H1 (cell line): ENCODE measurements around the gene HSH2D.

Experiments
- EP300 ChIP-seq, 2 experiments: IDR thresholded peaks; 1 replicate in 1 of 2; 2 replicates in 1 of 2; pipeline ENCODE4 v1.6.1; 2011 to 2012; ENCODE audit warnings: low read depth in 2 of 2, low read length in 2 of 2, mild to moderate bottlenecking in 2 of 2, borderline replicate concordance in 1 of 2, inconsistent platforms in 1 of 2, moderate library complexity in 1 of 2
- RFX5 ChIP-seq: IDR thresholded peaks from 2 replicates; pipeline ENCODE4 v1.6.1; 2011; ENCODE audit warnings: low read depth, low read length, improper control_type of control experiment, borderline replicate concordance
- TF ChIP-seq, protein P1 (sequence below), 3 experiments: IDR thresholded peaks; 1 replicate in 2 of 3; 2 replicates in 1 of 3; pipeline versions ENCODE4 v1.5.1 to v1.6.1; 2011; ENCODE audit warnings: low read length in 3 of 3, mild to moderate bottlenecking in 3 of 3, inconsistent platforms in 2 of 3, low read depth in 1 of 3, moderate library complexity in 1 of 3; ENCODE audit not compliant: insufficient read depth in 1 of 3; ENCODE audit errors: control extremely low read depth in 1 of 3

DNA sequence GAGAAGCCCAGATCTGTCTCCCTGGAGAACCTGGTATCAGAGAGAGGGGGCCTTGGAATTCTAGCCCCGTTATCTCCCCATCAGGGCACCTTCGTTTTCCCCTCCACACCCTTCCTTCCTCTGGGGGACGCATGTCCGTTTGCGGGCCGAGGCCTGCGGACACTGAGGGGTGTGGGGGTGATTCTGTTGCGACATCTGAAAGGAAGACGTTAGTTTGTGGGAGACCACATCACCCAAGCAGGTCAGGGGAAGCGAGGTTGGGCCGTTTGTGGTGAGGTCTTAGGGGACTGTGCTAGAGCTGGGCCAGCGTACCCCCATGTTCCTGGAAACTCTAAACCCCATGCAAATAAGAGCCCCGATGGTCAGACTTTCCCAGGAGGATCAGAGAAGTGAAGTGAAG, 3.7 kb upstream of the HSH2D start:
- TF ChIP-seq RFX5 (no peak), EP300 (IDR thresholded peaks at IDR 0.05; ENCODE audit: borderline replicate concordance in 1 of 2, low read depth in 2 of 2, low read length in 2 of 2) (no peak)
- TF ChIP-seq, protein P1, sequence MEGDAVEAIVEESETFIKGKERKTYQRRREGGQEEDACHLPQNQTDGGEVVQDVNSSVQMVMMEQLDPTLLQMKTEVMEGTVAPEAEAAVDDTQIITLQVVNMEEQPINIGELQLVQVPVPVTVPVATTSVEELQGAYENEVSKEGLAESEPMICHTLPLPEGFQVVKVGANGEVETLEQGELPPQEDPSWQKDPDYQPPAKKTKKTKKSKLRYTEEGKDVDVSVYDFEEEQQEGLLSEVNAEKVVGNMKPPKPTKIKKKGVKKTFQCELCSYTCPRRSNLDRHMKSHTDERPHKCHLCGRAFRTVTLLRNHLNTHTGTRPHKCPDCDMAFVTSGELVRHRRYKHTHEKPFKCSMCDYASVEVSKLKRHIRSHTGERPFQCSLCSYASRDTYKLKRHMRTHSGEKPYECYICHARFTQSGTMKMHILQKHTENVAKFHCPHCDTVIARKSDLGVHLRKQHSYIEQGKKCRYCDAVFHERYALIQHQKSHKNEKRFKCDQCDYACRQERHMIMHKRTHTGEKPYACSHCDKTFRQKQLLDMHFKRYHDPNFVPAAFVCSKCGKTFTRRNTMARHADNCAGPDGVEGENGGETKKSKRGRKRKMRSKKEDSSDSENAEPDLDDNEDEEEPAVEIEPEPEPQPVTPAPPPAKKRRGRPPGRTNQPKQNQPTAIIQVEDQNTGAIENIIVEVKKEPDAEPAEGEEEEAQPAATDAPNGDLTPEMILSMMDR (IDR thresholded peaks at IDR 0.05; ENCODE audit: control extremely low read depth in 1 of 3, insufficient read depth in 1 of 3, low read depth in 1 of 3, low read length in 3 of 3), result no peak
